Fibroblast of lung (primary cell): ENCODE results near the gene LIPA. TPM values are rescaled to one million over a fixed set of nuclear protein-coding genes. Genes with fewer than 3 reads are reported as not detected.

Experiments
- DNase-seq, 2 donors: peaks; one replicate each; pipeline versions ENCODE4 v3.0.0 to v3.0.0-alpha.2; 2010; ENCODE audit warnings: low read depth in 2 of 2
- H2AFZ ChIP-seq: 2 replicates; pipeline ENCODE4 v1.5.1; 2012; ENCODE audit warnings: low read length, control low read depth, inconsistent platforms
- H3K27ac ChIP-seq: 2 replicates; pipeline ENCODE4 v1.5.1; 2011; ENCODE audit warnings: low read length, control low read depth; ENCODE audit not compliant: insufficient read depth
- H3K27me3 ChIP-seq: 2 replicates; pipeline ENCODE4 v1.5.1; 2011; ENCODE audit warnings: mild to moderate bottlenecking, low read length; ENCODE audit not compliant: control insufficient read depth, insufficient read depth
- H3K36me3 ChIP-seq: 2 replicates; pipeline ENCODE4 v1.5.1; 2011; ENCODE audit warnings: low read length; ENCODE audit not compliant: control insufficient read depth, insufficient read depth
- H3K4me1 ChIP-seq: 2 replicates; pipeline ENCODE4 v1.5.1; 2011; ENCODE audit warnings: low read length; ENCODE audit not compliant: control insufficient read depth, insufficient read depth; ENCODE audit errors: extremely low read depth
- H3K4me2 ChIP-seq: 2 replicates; pipeline ENCODE4 v1.5.1; 2011; ENCODE audit warnings: low read length, control low read depth; ENCODE audit not compliant: insufficient read depth; ENCODE audit errors: extremely low read depth
- H3K4me3 ChIP-seq, 4 experiments: fragments of 200-600 bp in 1 of 4; sonication (generic) in 1 of 4; replicated peaks in 1 of 4; 2 replicates each; pipeline ENCODE4 v1.5.1; 2011 to 2016; ENCODE audit warnings: low read length in 4 of 4, low read depth in 3 of 4, mild to moderate bottlenecking in 3 of 4, control low read depth in 2 of 4, inconsistent platforms in 1 of 4, mixed read lengths in 1 of 4; ENCODE audit not compliant: insufficient read depth in 1 of 4; ENCODE audit errors: control extremely low read depth in 1 of 4
- H3K79me2 ChIP-seq: 2 replicates; pipeline ENCODE4 v1.5.1; 2012; ENCODE audit warnings: mild to moderate bottlenecking, low read length, inconsistent platforms; ENCODE audit not compliant: control insufficient read depth, insufficient read depth
- H3K9ac ChIP-seq: 2 replicates; pipeline ENCODE4 v1.5.1; 2011; ENCODE audit warnings: mild to moderate bottlenecking, low read length, control low read depth; ENCODE audit not compliant: insufficient read depth
- H3K9me3 ChIP-seq: 2 replicates; pipeline ENCODE4 v1.5.1; 2012; ENCODE audit warnings: low read depth, low read length; ENCODE audit not compliant: control insufficient read depth, insufficient read depth
- H4K20me1 ChIP-seq: 2 replicates; pipeline ENCODE4 v1.5.1; 2011; ENCODE audit warnings: low read length; ENCODE audit not compliant: control insufficient read depth, insufficient read depth; ENCODE audit errors: extremely low read depth
- CTCF ChIP-seq, 2 donors: IDR thresholded peaks in 1 of 2; conservative IDR thresholded peaks in 1 of 2; 1 replicate in 1 of 2; 2 replicates in 1 of 2; pipeline ENCODE4 v1.5.1; 2011 to 2012; ENCODE audit warnings: low read length in 2 of 2, control low read depth in 1 of 2, inconsistent platforms in 1 of 2, low read depth in 1 of 2, mild to moderate bottlenecking in 1 of 2
- EZH2 ChIP-seq: IDR thresholded peaks from 2 replicates; pipeline ENCODE4 v1.5.1; 2012; ENCODE audit warnings: low read length, control low read depth, mild to moderate bottlenecking; ENCODE audit errors: missing control alignments
- polyA plus RNA-seq, 2 donors: library from polyadenylated mRNA; depleted of rRNA in 1 of 2; stranded (reverse) in 1 of 2; unstranded in 1 of 2; fragments of >200 nt; gene quantifications; 2 replicates each; pipeline ENCODE4 v1.2.1, GENCODE V29; 2011 to 2012; ENCODE audit warnings: missing spikeins in 1 of 2
- total RNA-seq: library from RNA; depleted of rRNA; stranded (reverse); fragments of >200 nt; gene quantifications from 2 replicates; pipeline ENCODE4 v1.2.1, GENCODE V29; 2014

The LIPA gene
- total and polyA plus RNA-seq, 2 donors (not counting 1 experiment from before 2014, with no cell fraction given), result 72.3 to 105 TPM

GRCh38 chr10:89216056-89216455, 35.5 kb downstream of the LIPA start:
- Histone ChIP-seq H3K9ac (no peak overlapping the region), H3K79me2 (no peaks in the 10 kb centered on the region), H2AFZ (no peak overlapping the region), H3K27ac (no peak overlapping the region), H3K9me3 (no peaks in the 10 kb centered on the region), H3K4me1 (no peaks in the 10 kb centered on the region), H3K36me3 (peaks cover 3% of the 10 kb centered on the region), H4K20me1 (no peaks in the 10 kb centered on the region), H3K27me3 (no peaks in the 10 kb centered on the region), H3K4me2 (no peak overlapping the region), H3K4me3 (no peak overlapping the region)
- DNase-seq, result no peak
- TF ChIP-seq CTCF (conservative IDR thresholded peaks at IDR 0.05 in 1 of 2, IDR thresholded peaks at IDR 0.05 in 1 of 2; ENCODE audit: low read depth in 1 of 2, low read length in 2 of 2) (no peak), EZH2 (no peak)

- Histone ChIP-seq H3K79me2 (no peaks in the 10 kb centered on the region), H3K9me3 (no peaks in the 10 kb centered on the region), H3K9ac (no peak overlapping the region), H3K27me3 (no peaks in the 10 kb centered on the region), H2AFZ (no peak overlapping the region), H3K4me2 (no peak overlapping the region), H4K20me1 (no peaks in the 10 kb centered on the region), H3K4me1 (no peaks in the 10 kb centered on the region), H3K4me3 (no peak overlapping the region), H3K27ac (no peak overlapping the region), H3K36me3 (peaks cover 3% of the 10 kb centered on the region)
- DNase-seq, result no peak
- TF ChIP-seq CTCF (conservative IDR thresholded peaks at IDR 0.05 in 1 of 2, IDR thresholded peaks at IDR 0.05 in 1 of 2; ENCODE audit: low read depth in 1 of 2, low read length in 2 of 2) (no peak), EZH2 (no peak)
Observed at GRCh38 chr10:89215511-89215910, 36.1 kb downstream of the LIPA start.

- H3K4me2 ChIP-seq, result no peak overlapping the region
- H3K4me1 ChIP-seq, result no peaks in the 10 kb centered on the region
- H4K20me1 ChIP-seq, result no peaks in the 10 kb centered on the region
- peaks cover 3% of the 10 kb centered on the region for H3K36me3 ChIP-seq
- H3K4me3 ChIP-seq, result no peak overlapping the region
- no peaks in the 10 kb centered on the region for H3K9me3 ChIP-seq
- no peaks in the 10 kb centered on the region for H3K27me3 ChIP-seq
- no peak for TF ChIP-seq EZH2
- no peak for TF ChIP-seq CTCF (conservative IDR thresholded peaks at IDR 0.05 in 1 of 2, IDR thresholded peaks at IDR 0.05 in 1 of 2; ENCODE audit: low read depth in 1 of 2, low read length in 2 of 2)
- H3K79me2 ChIP-seq, result no peaks in the 10 kb centered on the region
- H3K27ac ChIP-seq, result no peak overlapping the region
- H3K9ac ChIP-seq, result no peak overlapping the region
- DNase-seq, result no peak
- H2AFZ ChIP-seq, result no peak overlapping the region
Observed at GRCh38 chr10:89214566-89215165, 36.9 kb downstream of the LIPA start.
